Stimulated activated CD8-positive, alpha-beta memory T cell treated with anti-CD3 and anti-CD28 coated beads, Interleukin-4, amount 100 ng/mL, for 4 hours (primary cell): ENCODE results near the gene SFI1.

ENCODE experiments used
- DNase-seq, 2 donors: peaks; one replicate each; pipeline ENCODE4 v3.0.0-alpha.2; 2020; ENCODE audit warnings: low read depth in 2 of 2, low spot score in 1 of 2

The SFI1 gene

GRCh38 chr22:31630331-31631329 lies 134.3 kb downstream of the SFI1 start:
- DNase-seq, result peak; percentile 64 to 82

- no peak for DNase-seq
Observed at GRCh38 chr22:31631436-31631835, 135.1 kb downstream of the SFI1 start.

GRCh38 chr22:31635638-31636306 lies 139.4 kb downstream of the SFI1 start:
- no peak for DNase-seq

- no peak for DNase-seq
Observed at GRCh38 chr22:31637447-31637890, 141.1 kb downstream of the SFI1 start.

- DNase-seq, result no peak
Observed at GRCh38 chr22:31637891-31638618, 141.7 kb downstream of the SFI1 start.

- DNase-seq, result no peak
Observed at GRCh38 chr22:31639436-31640039, 143.2 kb downstream of the SFI1 start.

GRCh38 chr22:31646186-31647019 lies 150.1 kb downstream of the SFI1 start:
- DNase-seq, result no peak

GRCh38 chr22:31647066-31647465 lies 150.7 kb downstream of the SFI1 start:
- DNase-seq, result no peak

GRCh38 chr22:31647523-31648320 lies 151.4 kb downstream of the SFI1 start:
- DNase-seq, result no peak

GRCh38 chr22:31650391-31650790 lies 154.1 kb downstream of the SFI1 start:
- no peak for DNase-seq

GRCh38 chr22:31651664-31652063 lies 155.3 kb downstream of the SFI1 start:
- DNase-seq, result no peak

- DNase-seq, result no peak
Observed at GRCh38 chr22:31652088-31652487, 155.8 kb downstream of the SFI1 start.

GRCh38 chr22:31652911-31653684 lies 156.8 kb downstream of the SFI1 start:
- no peak for DNase-seq

GRCh38 chr22:31653944-31654343 lies 157.6 kb downstream of the SFI1 start:
- DNase-seq, result no peak

- no peak for DNase-seq
Observed at GRCh38 chr22:31654408-31654807, 158.1 kb downstream of the SFI1 start.

- DNase-seq, result no peak
Observed at GRCh38 chr22:31659246-31659645, 162.9 kb downstream of the SFI1 start.

- peak in 1 of 2 donors; percentile 20 for DNase-seq
Observed at GRCh38 chr22:31660860-31661341, 164.6 kb downstream of the SFI1 start.
